Mesendoderm (in vitro differentiated cells): ENCODE results near the gene ITGB6.
A peak's percentile ranks its signal among the peaks of the same experiment; 100 is the strongest.

Experiments
- DNase-seq: peaks from one replicate; pipeline ENCODE4 v3.0.0; 2013
- H2AK5ac ChIP-seq: 2 replicates; pipeline ENCODE4 v1.6.1; 2013; ENCODE audit warnings: low read length, inconsistent platforms
- H2BK120ac ChIP-seq: 2 replicates; pipeline ENCODE4 v1.6.1; 2013; ENCODE audit warnings: low read depth, mild to moderate bottlenecking, low read length, moderate library complexity, mixed read lengths
- H2BK15ac ChIP-seq: replicated peaks from 2 replicates; pipeline ENCODE4 v1.6.1; 2013; ENCODE audit warnings: low read depth, mild to moderate bottlenecking, moderate library complexity
- H2BK5ac ChIP-seq: 2 replicates; pipeline ENCODE4 v1.6.1; 2013; ENCODE audit warnings: low read length, inconsistent platforms
- H3K18ac ChIP-seq: 2 replicates; pipeline ENCODE4 v1.6.1; 2013; ENCODE audit warnings: mild to moderate bottlenecking, low read length, mixed read lengths
- H3K23ac ChIP-seq: one replicate; pipeline ENCODE4 v1.6.1; 2013; ENCODE audit warnings: low read length
- H3K27ac ChIP-seq: 2 replicates; pipeline ENCODE4 v1.5.1; 2013; ENCODE audit warnings: low read depth, mild to moderate bottlenecking, inconsistent platforms, low read length, moderate library complexity
- H3K27me3 ChIP-seq: 2 replicates; pipeline ENCODE4 v1.6.1; 2013; ENCODE audit warnings: low read length, control low read depth, mild to moderate bottlenecking, inconsistent platforms; ENCODE audit not compliant: insufficient read depth, poor library complexity
- H3K36me3 ChIP-seq: 2 replicates; pipeline ENCODE4 v1.6.1; 2013; ENCODE audit warnings: low read length, inconsistent platforms; ENCODE audit not compliant: control insufficient read depth, insufficient read depth
- H3K4ac ChIP-seq: one replicate; pipeline ENCODE4 v1.6.1; 2013; ENCODE audit warnings: low read depth, mild to moderate bottlenecking, low read length, moderate library complexity
- H3K4me1 ChIP-seq: 2 replicates; pipeline ENCODE4 v1.6.1; 2013; ENCODE audit warnings: low read depth, low read length, inconsistent platforms; ENCODE audit not compliant: control insufficient read depth
- H3K4me2 ChIP-seq: 2 replicates; pipeline ENCODE4 v1.6.1; 2013; ENCODE audit warnings: low read length
- H3K4me3 ChIP-seq: 2 replicates; pipeline ENCODE4 v1.5.1; 2013; ENCODE audit warnings: mild to moderate bottlenecking, low read length
- H3K56ac ChIP-seq: one replicate; pipeline ENCODE4 v1.6.1; 2013; ENCODE audit warnings: low read length
- H3K79me1 ChIP-seq: 2 replicates; pipeline ENCODE4 v1.6.1; 2013; ENCODE audit warnings: low read length, inconsistent platforms
- H3K79me2 ChIP-seq: 2 replicates; pipeline ENCODE4 v1.6.1; 2013; ENCODE audit warnings: mild to moderate bottlenecking, low read length; ENCODE audit not compliant: control insufficient read depth, insufficient read depth
- H3K9ac ChIP-seq: 2 replicates; pipeline ENCODE4 v1.6.1; 2013; ENCODE audit warnings: low read length, inconsistent platforms
- H4K5ac ChIP-seq: one replicate; pipeline ENCODE4 v1.6.1; 2013; ENCODE audit warnings: low read length
- H4K8ac ChIP-seq: one replicate; pipeline ENCODE4 v1.6.1; 2013; ENCODE audit warnings: low read depth, mild to moderate bottlenecking, control low read depth, low read length, moderate library complexity
- WGBS: extraction: QIAGEN DNeasy Blood & Tissue Kit; methylation state at CpG from one replicate; pipeline ENCODE4 v1.1.7; 2013; ENCODE audit warnings: low lambda C conversion rate, missing lambda C conversion rate; ENCODE audit not compliant: insufficient coverage; ENCODE audit errors: extremely low coverage; 5-methylcytosine and 5-hydroxymethylcytosine counted together

ITGB6 gene

DNA sequence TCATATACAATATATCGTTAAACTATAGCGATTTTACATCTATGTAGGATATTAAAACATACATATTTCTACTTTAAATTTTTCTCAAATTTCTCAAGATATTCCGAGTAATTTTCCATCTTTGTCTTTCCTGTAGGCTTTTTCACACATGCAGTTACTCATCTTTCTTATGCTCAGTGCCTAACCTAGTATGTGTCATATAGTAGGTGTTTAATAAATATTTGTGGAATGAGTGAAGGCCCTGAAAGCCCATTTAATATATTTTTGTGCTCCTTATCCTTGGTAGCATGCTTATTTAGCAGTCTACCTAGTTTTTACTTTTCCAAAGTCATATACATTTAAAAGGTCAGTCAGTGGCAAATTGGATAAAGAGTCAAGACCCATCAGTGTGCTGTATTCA, 67.3 kb downstream of the ITGB6 start:
- H3K56ac ChIP-seq = no peak overlapping the region
- H3K4me2 ChIP-seq = no peak overlapping the region
- DNase-seq = no peak
- H2BK15ac ChIP-seq = no peak overlapping the region
- no peaks in the 10 kb centered on the region for H3K79me2 ChIP-seq
- no peak overlapping the region for H3K4me3 ChIP-seq
- no peak overlapping the region for H3K27ac ChIP-seq
- H2BK5ac ChIP-seq = no peak overlapping the region
- 100% methylated on average over 2 of the region's 3 CpGs for WGBS
- H3K27me3 ChIP-seq = no peaks in the 10 kb centered on the region
- H3K79me1 ChIP-seq = no peaks in the 10 kb centered on the region
- H3K36me3 ChIP-seq = no peaks in the 10 kb centered on the region
- no peak overlapping the region for H3K23ac ChIP-seq
- H4K8ac ChIP-seq = no peak overlapping the region
- no peak overlapping the region for H2BK120ac ChIP-seq
- H3K18ac ChIP-seq = no peak overlapping the region
- no peak overlapping the region for H3K9ac ChIP-seq
- H3K4ac ChIP-seq = no peak overlapping the region
- H2AK5ac ChIP-seq = no peak overlapping the region
- no peaks in the 10 kb centered on the region for H3K4me1 ChIP-seq
- no peak overlapping the region for H4K5ac ChIP-seq

DNA sequence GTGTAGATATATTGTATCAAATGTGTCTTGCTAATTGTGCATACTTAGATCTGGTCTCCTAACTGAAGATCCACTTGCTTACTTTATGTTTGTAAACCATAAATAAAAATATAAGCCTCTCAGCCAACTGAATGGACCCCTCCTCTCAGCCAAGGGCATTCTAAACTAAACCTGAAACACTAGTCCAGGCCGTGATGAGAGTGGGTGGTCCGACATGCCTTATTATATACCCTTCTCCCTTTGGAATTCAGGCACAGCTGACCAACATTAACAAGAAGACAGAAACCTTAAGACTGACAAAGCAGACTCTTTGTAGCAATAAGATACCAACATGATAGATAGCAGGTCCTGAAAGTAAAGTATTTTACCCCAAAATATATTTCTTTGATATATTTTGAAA, 73.3 kb downstream of the ITGB6 start:
- Histone ChIP-seq H3K23ac (no peak overlapping the region), H3K4ac (no peak overlapping the region), H3K79me1 (no peaks in the 10 kb centered on the region), H3K18ac (no peak overlapping the region), H4K8ac (no peak overlapping the region), H3K79me2 (no peaks in the 10 kb centered on the region), H3K4me1 (peaks cover 5% of the 10 kb centered on the region), H4K5ac (no peak overlapping the region), H2BK15ac (no peak overlapping the region), H2BK120ac (no peak overlapping the region), H3K4me2 (no peak overlapping the region), H3K9ac (no peak overlapping the region), H3K36me3 (no peaks in the 10 kb centered on the region), H3K4me3 (no peak overlapping the region), H2BK5ac (no peak overlapping the region), H3K27ac (no peak overlapping the region), H3K27me3 (no peaks in the 10 kb centered on the region), H2AK5ac (no peak overlapping the region), H3K56ac (no peak overlapping the region)
- no peak for DNase-seq
- no CpG with 5 or more reads among the region's 2 CpGs for WGBS

DNA sequence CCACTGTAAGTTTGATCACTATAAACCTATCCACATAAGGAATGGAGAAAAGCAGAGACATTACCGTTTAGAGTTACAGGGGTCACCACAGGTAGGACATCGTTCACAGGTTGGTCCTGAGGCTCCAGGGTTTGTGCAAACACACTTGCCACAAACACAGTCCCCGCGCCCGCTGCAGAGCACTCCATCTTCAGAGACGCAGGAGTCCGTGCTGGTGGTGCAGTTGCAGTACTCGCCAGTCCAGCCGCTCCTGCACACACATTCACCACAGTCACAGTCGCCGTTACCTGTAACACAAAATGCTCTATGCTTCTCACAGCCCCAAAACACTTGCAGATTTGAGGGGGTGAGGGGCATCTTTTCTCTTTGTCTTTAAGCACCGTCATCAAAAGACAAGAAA, 73.8 kb downstream of the ITGB6 start:
- no peak overlapping the region for H3K4me2 ChIP-seq
- no peak overlapping the region for H2BK5ac ChIP-seq
- H3K4ac ChIP-seq = no peak overlapping the region
- H3K4me3 ChIP-seq = no peak overlapping the region
- no peak overlapping the region for H2BK15ac ChIP-seq
- no peak overlapping the region for H4K5ac ChIP-seq
- WGBS = no CpG with 5 or more reads among the region's 12 CpGs
- H2AK5ac ChIP-seq = no peak overlapping the region
- peaks cover 5% of the 10 kb centered on the region for H3K4me1 ChIP-seq
- no peaks in the 10 kb centered on the region for H3K27me3 ChIP-seq
- no peak overlapping the region for H3K27ac ChIP-seq
- no peak overlapping the region for H3K9ac ChIP-seq
- no peak overlapping the region for H3K56ac ChIP-seq
- H3K36me3 ChIP-seq = no peaks in the 10 kb centered on the region
- H3K23ac ChIP-seq = no peak overlapping the region
- no peaks in the 10 kb centered on the region for H3K79me1 ChIP-seq
- no peak overlapping the region for H3K18ac ChIP-seq
- DNase-seq = no peak
- H2BK120ac ChIP-seq = no peak overlapping the region
- no peaks in the 10 kb centered on the region for H3K79me2 ChIP-seq
- no peak overlapping the region for H4K8ac ChIP-seq

DNA sequence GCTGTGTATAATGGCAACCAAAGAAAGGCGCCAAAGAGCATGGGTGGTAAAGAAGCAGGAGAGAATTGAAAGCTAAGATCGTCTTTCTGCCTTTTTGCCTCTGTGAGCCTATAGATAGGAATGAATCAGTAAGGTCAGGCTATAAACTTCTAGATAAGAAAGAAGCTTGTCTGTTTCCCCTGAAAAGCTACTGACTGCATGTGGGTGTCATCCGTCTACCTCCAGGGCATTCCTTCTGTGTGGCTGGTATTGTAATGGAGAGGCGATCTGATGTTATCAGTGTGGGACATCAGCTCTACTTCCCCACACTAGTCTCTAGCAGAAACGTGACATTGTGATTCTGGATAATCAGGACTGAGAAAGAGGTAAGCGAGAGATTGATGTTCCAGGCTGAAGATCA, 74.2 kb downstream of the ITGB6 start:
- Histone ChIP-seq H3K79me2 (no peaks in the 10 kb centered on the region), H3K56ac (no peak overlapping the region), H3K4ac (no peak overlapping the region), H3K4me2 (no peak overlapping the region), H3K4me1 (peaks cover 5% of the 10 kb centered on the region), H3K79me1 (no peaks in the 10 kb centered on the region), H4K8ac (no peak overlapping the region), H2BK120ac (no peak overlapping the region), H2BK15ac (no peak overlapping the region), H3K18ac (no peak overlapping the region), H3K23ac (no peak overlapping the region), H2BK5ac (no peak overlapping the region), H3K9ac (no peak overlapping the region), H3K27me3 (no peaks in the 10 kb centered on the region), H2AK5ac (no peak overlapping the region), H3K27ac (no peak overlapping the region), H3K4me3 (no peak overlapping the region), H3K36me3 (no peaks in the 10 kb centered on the region), H4K5ac (no peak overlapping the region)
- WGBS = no CpG with 5 or more reads among the region's 6 CpGs
- DNase-seq = peak; percentile 93

DNA sequence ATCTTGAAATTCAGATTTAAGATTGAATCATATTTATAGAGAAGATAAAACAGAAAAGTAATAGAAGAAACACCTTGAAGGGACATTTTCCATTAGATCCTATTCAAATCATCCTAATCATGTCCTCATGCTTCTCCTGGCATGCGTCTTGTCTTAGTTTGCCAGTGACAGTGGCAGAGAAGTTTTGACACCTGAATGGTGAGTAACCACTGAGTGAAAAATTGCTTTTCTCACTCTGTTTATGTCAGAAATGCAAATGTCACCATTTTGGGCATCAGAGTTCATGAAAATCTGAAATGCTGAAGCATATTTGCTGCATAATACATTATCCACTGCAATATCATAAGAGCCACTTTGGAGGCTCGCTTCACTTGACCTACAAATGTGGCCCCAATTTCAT, 74.7 kb downstream of the ITGB6 start:
- no peak overlapping the region for H3K4me2 ChIP-seq
- no peaks in the 10 kb centered on the region for H3K36me3 ChIP-seq
- H3K79me2 ChIP-seq = no peaks in the 10 kb centered on the region
- H3K79me1 ChIP-seq = no peaks in the 10 kb centered on the region
- no peak overlapping the region for H2AK5ac ChIP-seq
- H2BK5ac ChIP-seq = no peak overlapping the region
- H2BK15ac ChIP-seq = no peak overlapping the region
- H3K27me3 ChIP-seq = no peaks in the 10 kb centered on the region
- no peak overlapping the region for H3K27ac ChIP-seq
- peaks cover 5% of the 10 kb centered on the region for H3K4me1 ChIP-seq
- H2BK120ac ChIP-seq = no peak overlapping the region
- H3K9ac ChIP-seq = no peak overlapping the region
- H3K4ac ChIP-seq = no peak overlapping the region
- no peak overlapping the region for H4K5ac ChIP-seq
- no peak overlapping the region for H3K18ac ChIP-seq
- DNase-seq = no peak
- H3K4me3 ChIP-seq = no peak overlapping the region
- H4K8ac ChIP-seq = no peak overlapping the region
- H3K56ac ChIP-seq = no peak overlapping the region
- no CpG with 5 or more reads among the region's 2 CpGs for WGBS
- peak overlapping the region; percentile 90 for H3K23ac ChIP-seq

DNA sequence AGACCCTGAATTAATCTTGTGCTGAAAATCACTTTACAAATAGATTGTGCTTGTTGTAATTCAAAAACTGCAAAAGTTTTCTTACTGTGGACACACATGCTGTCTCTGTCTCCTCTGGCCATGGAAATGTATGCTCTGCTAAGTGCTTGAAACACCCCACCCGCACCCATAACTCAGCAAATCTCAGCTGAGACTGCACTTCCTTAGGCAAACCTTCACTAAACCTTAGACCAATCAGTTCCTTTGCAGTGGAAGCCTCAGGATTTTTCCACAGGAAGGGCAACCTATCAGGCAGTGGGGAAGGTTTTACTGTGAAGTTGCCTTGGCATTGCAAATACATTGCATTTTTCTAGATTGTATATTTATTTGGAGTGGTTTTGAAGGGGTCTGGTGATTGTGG, 75.5 kb downstream of the ITGB6 start:
- H3K79me2 ChIP-seq = no peaks in the 10 kb centered on the region
- no peaks in the 10 kb centered on the region for H3K79me1 ChIP-seq
- H2BK5ac ChIP-seq = no peak overlapping the region
- H3K56ac ChIP-seq = no peak overlapping the region
- H3K18ac ChIP-seq = no peak overlapping the region
- DNase-seq = no peak
- H2AK5ac ChIP-seq = no peak overlapping the region
- H4K8ac ChIP-seq = no peak overlapping the region
- H3K23ac ChIP-seq = no peak overlapping the region
- no CpG with 5 or more reads among the region's 1 CpG for WGBS
- H3K4ac ChIP-seq = no peak overlapping the region
- no peak overlapping the region for H2BK120ac ChIP-seq
- H3K4me3 ChIP-seq = no peak overlapping the region
- no peak overlapping the region for H3K27ac ChIP-seq
- H3K27me3 ChIP-seq = no peaks in the 10 kb centered on the region
- H3K4me1 ChIP-seq = peaks cover 5% of the 10 kb centered on the region
- H3K9ac ChIP-seq = no peak overlapping the region
- no peaks in the 10 kb centered on the region for H3K36me3 ChIP-seq
- H2BK15ac ChIP-seq = no peak overlapping the region
- H3K4me2 ChIP-seq = no peak overlapping the region
- no peak overlapping the region for H4K5ac ChIP-seq
